ENCODE data around the gene PRTN3. TPM values are rescaled to one million over a fixed set of nuclear protein-coding genes. Genes with fewer than 3 reads are reported as not detected.

The PRTN3 gene
- total RNA-seq, 2 experiments from 2014 or later = not detected

- ChIA-PET POLR2A (interaction anchor here (0.6 to 1.3 kb wide), 4 partner anchors 11 to 29 kb away, joined by 3 to 10 read pairs (median 4); no protein-coding TSS in a partner anchor), CTCF (interaction anchor here (1.0 to 1.9 kb wide), 4 partner anchors 15 to 189 kb away, joined by 3 to 6 read pairs (median 4); no protein-coding TSS in a partner anchor)
- Mint-ChIP-seq H3K27ac (peak overlapping the region; percentile 77), H3K9me3 (ENCODE audit: low read depth) (no peaks in the 10 kb centered on the region), H3K4me1 (peaks cover 13% of the 10 kb centered on the region), H3K4me3 (peak overlapping the region; percentile 78), H3K27me3 (no peaks in the 10 kb centered on the region), H3K36me3 (ENCODE audit: low read depth) (peaks cover 6% of the 10 kb centered on the region)
- ATAC-seq (peak; percentile 9), DNase-seq (peak; percentile 33)
- intact Hi-C loops (cut with DNase I, micrococcal nuclease) = loop anchor here (2.0 kb wide), 2 partner anchors 16 to 28 kb away; no protein-coding TSS in a partner anchor
Observed at GRCh38 chr19:892243-892893, 51.6 kb downstream of the PRTN3 start.

GRCh38 chr19:892894-893689 lies 52.3 kb downstream of the PRTN3 start, which contains the start of the genes MED16 and RNU6-9:
TSS of gene MED16 (minus strand) at chr19:893187. CDS start at chr19:891131, 2,056 bp downstream.
TSS of gene RNU6-9 (plus strand) at chr19:893484.
- no peaks in the 10 kb centered on the region for H3K9me3 Mint-ChIP-seq (ENCODE audit: low read depth)
- ChIA-PET POLR2A (interaction anchor here (0.5 to 1.3 kb wide), 6 partner anchors 12 to 365 kb away, joined by 3 to 10 read pairs (median 6); no protein-coding TSS in a partner anchor), CTCF (interaction anchor here (0.6 to 1.9 kb wide), 10 partner anchors 9 to 190 kb away, joined by 3 to 6 read pairs (median 3); partner anchors contain the start of gene WDR18)
- peak; percentile 95 for DNase-seq
- intact Hi-C loops (cut with DNase I, micrococcal nuclease) = loop anchor here (1.0 to 2.0 kb wide), 10 partner anchors 16 to 213 kb away; partner anchors contain the start of genes PTBP1 (in 1 of the 2), R3HDM4 (in 1 of the 2), RNU6-2 (in 1 of the 2) and TMEM259 (in 1 of the 2)
- H3K27me3 Mint-ChIP-seq = no peaks in the 10 kb centered on the region
- H3K36me3 Mint-ChIP-seq (ENCODE audit: low read depth) = peaks cover 7% of the 10 kb centered on the region
- peaks cover 13% of the 10 kb centered on the region for H3K4me1 Mint-ChIP-seq
- peak within 1 kb of the TSS; percentile 98 for H3K27ac Mint-ChIP-seq
- ATAC-seq = peak; percentile 96
- peak within 1 kb of the TSS; percentile 78 for H3K4me3 Mint-ChIP-seq

- Mint-ChIP-seq H3K27ac (no peak overlapping the region), H3K4me1 (peaks cover 21% of the 10 kb centered on the region), H3K27me3 (no peaks in the 10 kb centered on the region), H3K9me3 (ENCODE audit: low read depth) (no peaks in the 10 kb centered on the region), H3K4me3 (no peak overlapping the region), H3K36me3 (ENCODE audit: low read depth) (peaks cover 20% of the 10 kb centered on the region)
- POLR2A ChIA-PET = no interaction called here
- no peak for DNase-seq
- intact Hi-C loops (cut with DNase I, micrococcal nuclease) = no loop called here
- CTCF ChIA-PET = interaction anchor here (0.6 to 1.5 kb wide), 2 partner anchors 59 to 88 kb away, joined by 3 to 4 read pairs; partner anchors contain the start of gene WDR18
- ATAC-seq = no peak
Observed at GRCh38 chr19:896434-896833, 55.6 kb downstream of the PRTN3 start.

GRCh38 chr19:896999-897398 lies 56.2 kb downstream of the PRTN3 start:
- Mint-ChIP-seq H3K27ac (no peak overlapping the region), H3K27me3 (no peaks in the 10 kb centered on the region), H3K36me3 (ENCODE audit: low read depth) (peaks cover 23% of the 10 kb centered on the region), H3K4me3 (no peak overlapping the region), H3K9me3 (ENCODE audit: low read depth) (no peaks in the 10 kb centered on the region), H3K4me1 (peaks cover 22% of the 10 kb centered on the region)
- ChIA-PET POLR2A (no interaction called here), CTCF (no interaction called here)
- intact Hi-C loops (cut with DNase I, micrococcal nuclease) = no loop called here
- no peak for DNase-seq
- no peak for ATAC-seq

GRCh38 chr19:897442-898039 lies 56.7 kb downstream of the PRTN3 start:
- Mint-ChIP-seq H3K27ac (no peak overlapping the region), H3K4me3 (no peak overlapping the region), H3K36me3 (ENCODE audit: low read depth) (peaks cover 23% of the 10 kb centered on the region), H3K4me1 (peaks cover 22% of the 10 kb centered on the region), H3K9me3 (ENCODE audit: low read depth) (no peaks in the 10 kb centered on the region), H3K27me3 (no peaks in the 10 kb centered on the region)
- intact Hi-C loops (cut with DNase I, micrococcal nuclease) = no loop called here
- DNase-seq (no peak), ATAC-seq (no peak)
- ChIA-PET CTCF (no interaction called here), POLR2A (no interaction called here)

Small RNAs within 50 kb of the gene (microRNA-seq; reads per million reads assigned to microRNA genes)
- 103 reads per million, percentile 65 among the genes with 10 or more reads in this experiment for gene MIR3187 (ENCODE audit: borderline replicate concordance)
- 31.7 reads per million, percentile 50 among the genes with 10 or more reads in this experiment for gene MIR4745 (ENCODE audit: borderline replicate concordance)

Other genes with a start within 250 kb of the PRTN3 start
- 10 to 100 TPM; 69.0 to 77.4 TPM for gene POLRMT, start 207.5 kb upstream of the PRTN3 start, total RNA-seq
- gene FGF22, start 201.1 kb upstream of the PRTN3 start, total RNA-seq = not detected
- gene RNF126, start 177.8 kb upstream of the PRTN3 start, total RNA-seq = 10 to 100 TPM; 83.0 to 91.3 TPM
- gene FSTL3, start 164.6 kb upstream of the PRTN3 start, total RNA-seq = 10 to 100 TPM in 1 of 2 experiments, 1 to 10 TPM in 1; 8.5 to 10.1 TPM
- not detected for gene PRSS57, start 145.5 kb upstream of the PRTN3 start, total RNA-seq
- gene PALM, start 132.1 kb upstream of the PRTN3 start, total RNA-seq = under 1 TPM in 1 of 2 experiments, not detected in 1; 0.18 TPM
- under 1 TPM in 1 of 2 experiments, not detected in 1; 0.07 TPM for gene MISP, start 89.9 kb upstream of the PRTN3 start, total RNA-seq
- 100 to 1,000 TPM; 584 to 738 TPM for gene PTBP1, start 43.5 kb upstream of the PRTN3 start, total RNA-seq
- not detected for gene PLPPR3, start 19.0 kb upstream of the PRTN3 start, total RNA-seq
- gene AZU1, start 13.2 kb upstream of the PRTN3 start, total RNA-seq = not detected
- not detected for gene ELANE, start 11.3 kb downstream of the PRTN3 start, total RNA-seq
- gene CFD, start 18.7 kb downstream of the PRTN3 start, total RNA-seq = 1 to 10 TPM in 1 of 2 experiments, under 1 TPM in 1; 0.79 to 1.5 TPM
- 10 to 100 TPM; 52.6 to 70.3 TPM for gene MED16, start 52.2 kb downstream of the PRTN3 start, total RNA-seq
- gene RNU6-9, start 52.5 kb downstream of the PRTN3 start, total RNA-seq = not detected
- gene R3HDM4, start 72.2 kb downstream of the PRTN3 start, total RNA-seq = 10 to 100 TPM; 73.7 to 83.3 TPM
- gene KISS1R, start 76.3 kb downstream of the PRTN3 start, total RNA-seq = 10 to 100 TPM; 14.3 to 18.4 TPM
- 10 to 100 TPM; 25.1 to 36.0 TPM for gene ARID3A, start 85.0 kb downstream of the PRTN3 start, total RNA-seq
- gene WDR18, start 143.3 kb downstream of the PRTN3 start, total RNA-seq = 10 to 100 TPM; 71.6 to 87.8 TPM
- gene GRIN3B, start 159.4 kb downstream of the PRTN3 start, total RNA-seq = under 1 TPM in 1 of 2 experiments, not detected in 1; 0.09 TPM
- gene TMEM259, start 180.1 kb downstream of the PRTN3 start, total RNA-seq = 100 to 1,000 TPM; 106 to 128 TPM
- not detected for gene RNU6-2, start 180.5 kb downstream of the PRTN3 start, total RNA-seq
- 100 to 1,000 TPM; 108 to 130 TPM for gene CNN2, start 185.6 kb downstream of the PRTN3 start, total RNA-seq
- gene ABCA7, start 199.1 kb downstream of the PRTN3 start, total RNA-seq = 10 to 100 TPM; 14.4 to 16.9 TPM
- 100 to 1,000 TPM; 107 to 137 TPM for gene ARHGAP45, start 226.2 kb downstream of the PRTN3 start, total RNA-seq

All from activated CD4-positive, alpha-beta T cell treated with anti-CD3 and anti-CD28 coated beads for 36 hours (primary cell).